Activated CD4-positive, CD25-positive, alpha-beta regulatory T cell treated with anti-CD3 and anti-CD28 coated beads, Interleukin-2, amount 50 U/mL, for 72 hours (primary cell): Measurements from ENCODE around the gene AFAP1.

Experiments
- DNase-seq: peaks from one replicate; pipeline ENCODE4 v3.0.0; 2021

Gene AFAP1

GRCh38 chr4:7912826-7913225 lies 26.8 kb downstream of the AFAP1 start:
- no peak for DNase-seq

- no peak for DNase-seq
Observed at GRCh38 chr4:7910952-7911578, 28.6 kb downstream of the AFAP1 start.

- DNase-seq = no peak
Observed at GRCh38 chr4:7910263-7910896, 29.3 kb downstream of the AFAP1 start.

- DNase-seq = no peak
Observed at GRCh38 chr4:7909463-7910262, 30.0 kb downstream of the AFAP1 start.

GRCh38 chr4:7908668-7909067 lies 31.0 kb downstream of the AFAP1 start:
- no peak for DNase-seq

GRCh38 chr4:7907142-7907541 lies 32.5 kb downstream of the AFAP1 start:
- DNase-seq = no peak

GRCh38 chr4:7906171-7906701 lies 33.4 kb downstream of the AFAP1 start:
- no peak for DNase-seq

- no peak for DNase-seq
Observed at GRCh38 chr4:7904952-7905915, 34.4 kb downstream of the AFAP1 start.

- no peak for DNase-seq
Observed at GRCh38 chr4:7903791-7904516, 35.7 kb downstream of the AFAP1 start.

GRCh38 chr4:7902826-7903225 lies 36.8 kb downstream of the AFAP1 start:
- DNase-seq = no peak

- DNase-seq = no peak
Observed at GRCh38 chr4:7902101-7902553, 37.5 kb downstream of the AFAP1 start.

GRCh38 chr4:7901311-7901885 lies 38.3 kb downstream of the AFAP1 start:
- no peak for DNase-seq

GRCh38 chr4:7900334-7900909 lies 39.2 kb downstream of the AFAP1 start:
- DNase-seq = no peak

GRCh38 chr4:7899184-7899869 lies 40.3 kb downstream of the AFAP1 start:
- no peak for DNase-seq

- no peak for DNase-seq
Observed at GRCh38 chr4:7898385-7898784, 41.3 kb downstream of the AFAP1 start.

- DNase-seq = no peak
Observed at GRCh38 chr4:7897811-7898210, 41.9 kb downstream of the AFAP1 start.

GRCh38 chr4:7894677-7895181 lies 44.9 kb downstream of the AFAP1 start:
- DNase-seq = no peak

GRCh38 chr4:7894098-7894676 lies 45.5 kb downstream of the AFAP1 start:
- DNase-seq = no peak

GRCh38 chr4:7893539-7893938 lies 46.1 kb downstream of the AFAP1 start:
- no peak for DNase-seq
